Mucosa of descending colon (tissue), 3 donors: Measurements from ENCODE around the gene VRK1. TPM values are rescaled to one million over a fixed set of nuclear protein-coding genes. Genes with fewer than 3 reads are reported as not detected.
A peak's percentile ranks its signal among the peaks of the same experiment; 100 is the strongest.

Source experiments
- ATAC-seq: fragments of 200-7000 bp; cut with Tn5 transposase; one replicate; pipeline ENCODE4 v1.9.1; 2020; ENCODE audit warnings: mild to moderate bottlenecking, moderate library complexity
- DNase-seq, 3 donors: peaks; one replicate each; pipeline ENCODE4 v3.0.0-alpha.2; 2020
- H3K36me3 ChIP-seq: fragments of 200-600 bp; one replicate; pipeline ENCODE4 v1.8.0; 2021; ENCODE audit warnings: low read depth, mild to moderate bottlenecking
- H3K4me1 ChIP-seq: fragments of 200-600 bp; one replicate; pipeline ENCODE4 v1.8.0; 2021; ENCODE audit warnings: low read depth, mild to moderate bottlenecking
- H3K4me3 ChIP-seq: fragments of 200-600 bp; one replicate; pipeline ENCODE4 v1.8.0; 2021; ENCODE audit warnings: mild to moderate bottlenecking
- H3K9me3 ChIP-seq: fragments of 200-600 bp; one replicate; pipeline ENCODE4 v1.8.0; 2021; ENCODE audit warnings: mild to moderate bottlenecking
- CTCF ChIP-seq: fragments of 200-600 bp; IDR thresholded peaks from one replicate; pipeline ENCODE4 v1.8.0; 2022; ENCODE audit warnings: antibody characterized with exemption, mild to moderate bottlenecking
- intact Hi-C, 2 donors: fragments of 100-400 bp; cut with DNase I in 1 of 2; cut with micrococcal nuclease in 1 of 2; formaldehyde crosslinking; loops; one replicate each; pipeline versions ENCODE4 v1.11.0 to v1.11.1; 2022; cut with DNase I, micrococcal nuclease
- total RNA-seq, 3 donors: library from RNA; stranded (reverse); fragmentation: NEBNext Ultra II Directional in 2 of 3; extraction: Animal tissue kit (Norgen Biotek cat#: 25700) in 2 of 3; gene quantifications; one replicate each; pipeline versions ENCODE4 v1.2.1 to v1.2.4, GENCODE V29; 2021 to 2023
- donor health status: DM: no; HTN: no; CAD: no; lungs with moderate emphysema.
- donor health status: DM: no; HTN: no; CAD: no.
- donor health status: DM: no; HTN: yes; CAD: no.

VRK1 gene
- total RNA-seq, 3 donors from 2014 or later: 15.3 to 19.8 (median 19.4) TPM

- Histone ChIP-seq H3K4me3 (peak overlapping the region; percentile 82), H3K36me3 (no peaks in the 10 kb centered on the region), H3K9me3 (no peaks in the 10 kb centered on the region), H3K4me1 (peaks cover 4% of the 10 kb centered on the region)
- DNase-seq (peak; percentile 27 to 66 (median 61)), ATAC-seq (peak; percentile 43)
- no peak for TF ChIP-seq CTCF
- intact Hi-C loops: no loop called here
Measured at GRCh38 chr14:96797582-96798349, 584 bp downstream of the VRK1 start.

DNA sequence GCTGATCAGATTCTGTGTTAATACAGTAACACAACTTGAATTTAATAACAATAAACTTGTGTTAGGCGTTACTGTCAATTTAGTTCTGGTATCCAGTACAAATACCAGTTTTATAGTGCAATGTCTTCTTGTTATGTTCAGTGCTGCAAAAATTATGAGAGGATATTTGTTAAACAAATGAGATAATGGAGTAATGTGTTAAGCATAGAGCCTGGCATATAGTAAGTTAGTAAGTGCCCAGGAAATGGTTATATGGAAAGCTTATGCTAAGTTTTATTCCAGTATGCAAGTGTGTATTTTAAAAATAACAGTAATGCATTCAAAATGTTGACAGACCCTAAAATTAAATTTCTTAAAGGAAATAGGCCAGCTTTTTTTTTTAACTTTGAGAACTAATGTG lies 1.8 kb downstream of the VRK1 start:
- H3K36me3 ChIP-seq: no peaks in the 10 kb centered on the region
- no peaks in the 10 kb centered on the region for H3K9me3 ChIP-seq
- no peak for ATAC-seq
- H3K4me3 ChIP-seq: no peak overlapping the region
- no peak for DNase-seq
- H3K4me1 ChIP-seq: peaks cover 4% of the 10 kb centered on the region
- TF ChIP-seq CTCF: no peak
- intact Hi-C loops: no loop called here

GRCh38 chr14:96799489-96800054 lies 2.4 kb downstream of the VRK1 start:
- TF ChIP-seq CTCF: no peak
- ATAC-seq (no peak), DNase-seq (no peak)
- H3K4me3 ChIP-seq: no peak overlapping the region
- intact Hi-C loops: no loop called here
- H3K4me1 ChIP-seq: peaks cover 4% of the 10 kb centered on the region
- no peaks in the 10 kb centered on the region for H3K36me3 ChIP-seq
- no peaks in the 10 kb centered on the region for H3K9me3 ChIP-seq

- no peaks in the 10 kb centered on the region for H3K36me3 ChIP-seq
- intact Hi-C loops: no loop called here
- ATAC-seq (no peak), DNase-seq (no peak)
- H3K4me1 ChIP-seq: peaks cover 9% of the 10 kb centered on the region
- H3K9me3 ChIP-seq: no peaks in the 10 kb centered on the region
- H3K4me3 ChIP-seq: no peak overlapping the region
- no peak for TF ChIP-seq CTCF
Measured at GRCh38 chr14:96801931-96802330, 4.7 kb downstream of the VRK1 start.

GRCh38 chr14:96802963-96803362 lies 5.8 kb downstream of the VRK1 start:
- H3K4me1 ChIP-seq: peaks cover 8% of the 10 kb centered on the region
- no peak overlapping the region for H3K4me3 ChIP-seq
- no peaks in the 10 kb centered on the region for H3K36me3 ChIP-seq
- intact Hi-C loops: no loop called here
- H3K9me3 ChIP-seq: no peaks in the 10 kb centered on the region
- no peak for DNase-seq
- TF ChIP-seq CTCF: no peak
- ATAC-seq: no peak
